ENCODE data around the gene TTLL11. TPM values are rescaled to one million over a fixed set of nuclear protein-coding genes. Genes with fewer than 3 reads are reported as not detected.
"Not testable (repeated sequence)": the region's sequence is repeated elsewhere in the genome, so short reads cannot be mapped to it uniquely, and the experiment has no call there.

The TTLL11 gene
- polyA plus RNA-seq, 1 donor (not counting 4 experiments of a cell fraction or from before 2014, with no cell fraction given), result 8.0 TPM

DNA sequence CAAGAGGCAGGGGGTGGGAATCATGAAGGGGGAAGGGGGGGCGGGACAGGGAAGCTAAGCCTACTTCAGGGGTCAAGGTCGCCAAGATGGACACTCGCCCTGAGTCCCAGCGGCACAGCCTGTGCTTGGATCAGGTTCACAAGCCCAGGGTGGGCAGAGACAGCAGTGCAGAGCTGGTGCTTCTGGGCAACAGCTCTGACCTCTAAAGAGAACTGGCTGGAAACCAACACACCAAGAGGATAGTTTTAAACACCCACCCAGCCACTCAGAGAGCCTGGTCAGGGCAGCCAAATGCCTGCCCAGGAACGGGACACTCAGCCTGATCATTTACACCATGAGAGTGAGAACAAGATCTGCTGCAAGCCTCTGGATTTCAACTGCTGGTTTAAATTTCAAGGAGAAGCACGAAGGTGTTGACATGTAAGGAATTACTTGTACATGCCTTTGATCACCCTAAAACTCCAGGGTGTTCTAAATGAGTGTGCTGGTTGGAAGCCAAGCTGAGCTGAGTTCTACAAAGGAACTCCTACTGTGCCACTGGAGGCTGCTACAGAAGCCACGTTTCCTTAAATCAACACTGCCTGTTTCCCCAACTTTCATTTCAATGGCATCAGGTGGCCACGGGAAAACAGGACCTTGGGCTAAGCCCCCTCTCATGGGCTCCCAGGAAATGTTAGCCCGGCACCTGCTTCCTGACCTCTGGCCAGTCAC is 91.5 kb downstream of the TTLL11 start:
- Histone ChIP-seq H2AFZ (ENCODE audit: control insufficient read depth, low read length) (no peak overlapping the region), H3K79me2 (ENCODE audit: control insufficient read depth, insufficient read depth, low read length) (no peaks in the 10 kb centered on the region), H3K9me3 (ENCODE audit: control insufficient read depth, low read depth, low read length) (no peaks in the 10 kb centered on the region), H3K4me2 (ENCODE audit: control insufficient read depth, extremely low read depth, insufficient read depth, low read depth, low read length) (no peak overlapping the region), H3K36me3 (ENCODE audit: control insufficient read depth in 2 of 2, extremely low read depth in 1 of 2, insufficient read depth in 2 of 2, low read length in 2 of 2) (no peaks in the 10 kb centered on the region), H3K27ac (ENCODE audit: control insufficient read depth, insufficient read depth, low read length) (no peak overlapping the region), H3K4me3 (ENCODE audit: control insufficient read depth in 2 of 3, extremely low read depth in 1 of 3, insufficient read depth in 2 of 3, low read depth in 1 of 3, low read length in 3 of 3) (no peak overlapping the region), H3K27me3 (ENCODE audit: control insufficient read depth, extremely low read depth, insufficient read depth, low read length) (no peaks in the 10 kb centered on the region), H4K20me1 (ENCODE audit: control insufficient read depth, extremely low read depth, insufficient read depth, low read length) (no peaks in the 10 kb centered on the region), H3K9me1 (ENCODE audit: control insufficient read depth, extremely low read depth, insufficient read depth, low read length) (no peaks in the 10 kb centered on the region), H3K4me1 (ENCODE audit: control insufficient read depth, extremely low read depth, insufficient read depth, low read length) (no peaks in the 10 kb centered on the region), H3K9ac (ENCODE audit: control insufficient read depth, extremely low read depth, insufficient read depth, low read length) (no peak overlapping the region)
- no peak for TF ChIP-seq EZH2 (IDR thresholded peaks at IDR 0.05; ENCODE audit: low read length)
- TF ChIP-seq, protein P1, sequence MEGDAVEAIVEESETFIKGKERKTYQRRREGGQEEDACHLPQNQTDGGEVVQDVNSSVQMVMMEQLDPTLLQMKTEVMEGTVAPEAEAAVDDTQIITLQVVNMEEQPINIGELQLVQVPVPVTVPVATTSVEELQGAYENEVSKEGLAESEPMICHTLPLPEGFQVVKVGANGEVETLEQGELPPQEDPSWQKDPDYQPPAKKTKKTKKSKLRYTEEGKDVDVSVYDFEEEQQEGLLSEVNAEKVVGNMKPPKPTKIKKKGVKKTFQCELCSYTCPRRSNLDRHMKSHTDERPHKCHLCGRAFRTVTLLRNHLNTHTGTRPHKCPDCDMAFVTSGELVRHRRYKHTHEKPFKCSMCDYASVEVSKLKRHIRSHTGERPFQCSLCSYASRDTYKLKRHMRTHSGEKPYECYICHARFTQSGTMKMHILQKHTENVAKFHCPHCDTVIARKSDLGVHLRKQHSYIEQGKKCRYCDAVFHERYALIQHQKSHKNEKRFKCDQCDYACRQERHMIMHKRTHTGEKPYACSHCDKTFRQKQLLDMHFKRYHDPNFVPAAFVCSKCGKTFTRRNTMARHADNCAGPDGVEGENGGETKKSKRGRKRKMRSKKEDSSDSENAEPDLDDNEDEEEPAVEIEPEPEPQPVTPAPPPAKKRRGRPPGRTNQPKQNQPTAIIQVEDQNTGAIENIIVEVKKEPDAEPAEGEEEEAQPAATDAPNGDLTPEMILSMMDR (optimal IDR thresholded peaks at IDR 0.05 in 1 of 3, IDR thresholded peaks at IDR 0.05 in 1 of 3, conservative IDR thresholded peaks at IDR 0.05 in 1 of 3; ENCODE audit: extremely low read depth in 1 of 3, insufficient read depth in 2 of 3, low read length in 3 of 3), result no peak
- no peak for FAIRE-seq
- DNase-seq (ENCODE audit: low read depth, low spot score), result no peak
- dilution Hi-C loops (cut with MboI; ENCODE audit: extremely low pct_ligation_motif_present, low sequenced_read_pairs), result no loop called here

DNA sequence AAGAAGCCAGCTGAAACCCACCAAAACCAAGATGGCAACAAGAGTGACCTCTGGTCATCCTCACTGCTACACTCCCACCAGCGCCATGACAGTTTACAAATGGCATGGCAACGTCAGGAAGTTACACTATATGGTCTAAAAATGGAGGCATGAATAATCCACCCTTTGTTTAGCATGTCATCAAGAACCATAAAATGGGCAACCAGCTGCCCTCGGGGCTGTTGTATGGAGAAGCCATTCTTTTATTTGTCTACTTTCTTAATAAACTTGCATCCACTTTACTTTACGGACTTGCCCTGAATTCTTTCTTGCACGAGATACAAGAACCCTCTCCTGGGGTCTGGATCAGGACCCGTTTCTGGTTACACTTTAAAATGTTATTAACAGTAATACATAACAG is 92.6 kb downstream of the TTLL11 start:
- H3K9me3 ChIP-seq (ENCODE audit: control insufficient read depth, low read depth, low read length); H3K27ac ChIP-seq (ENCODE audit: control insufficient read depth, insufficient read depth, low read length); H2AFZ ChIP-seq (ENCODE audit: control insufficient read depth, low read length); DNase-seq (ENCODE audit: low read depth, low spot score); H4K20me1 ChIP-seq (ENCODE audit: control insufficient read depth, extremely low read depth, insufficient read depth, low read length); H3K4me1 ChIP-seq (ENCODE audit: control insufficient read depth, extremely low read depth, insufficient read depth, low read length); H3K79me2 ChIP-seq (ENCODE audit: control insufficient read depth, insufficient read depth, low read length); H3K9me1 ChIP-seq (ENCODE audit: control insufficient read depth, extremely low read depth, insufficient read depth, low read length); FAIRE-seq; H3K36me3 ChIP-seq (ENCODE audit: control insufficient read depth in 2 of 2, extremely low read depth in 1 of 2, insufficient read depth in 2 of 2, low read length in 2 of 2); H3K9ac ChIP-seq (ENCODE audit: control insufficient read depth, extremely low read depth, insufficient read depth, low read length); H3K4me2 ChIP-seq (ENCODE audit: control insufficient read depth, extremely low read depth, insufficient read depth, low read depth, low read length); H3K4me3 ChIP-seq (ENCODE audit: control insufficient read depth in 2 of 3, extremely low read depth in 1 of 3, insufficient read depth in 2 of 3, low read depth in 1 of 3, low read length in 3 of 3); dilution Hi-C loops (cut with MboI; ENCODE audit: extremely low pct_ligation_motif_present, low sequenced_read_pairs); H3K27me3 ChIP-seq (ENCODE audit: control insufficient read depth, extremely low read depth, insufficient read depth, low read length): not testable (repeated sequence)

DNA sequence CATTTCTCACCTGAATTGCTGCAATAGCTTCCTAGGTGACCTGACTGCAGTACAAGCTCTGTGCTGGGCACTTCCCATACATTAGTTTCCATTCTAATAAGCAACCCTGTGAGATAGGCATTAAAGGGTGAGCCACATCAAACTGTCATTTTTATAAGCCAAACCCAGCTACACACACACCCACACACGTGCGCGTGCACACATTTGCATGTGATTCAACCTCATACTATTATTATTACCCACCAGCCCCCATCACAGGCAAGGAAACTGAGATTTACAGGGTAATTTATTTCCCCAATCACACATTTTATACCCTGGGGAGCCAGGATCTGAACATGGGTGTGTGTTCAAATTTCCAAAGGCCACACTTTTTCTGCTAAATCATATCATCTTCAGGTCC is 93.6 kb downstream of the TTLL11 start:
- no peaks in the 10 kb centered on the region for H3K27me3 ChIP-seq (ENCODE audit: control insufficient read depth, extremely low read depth, insufficient read depth, low read length)
- DNase-seq (ENCODE audit: low read depth, low spot score) (no peak), FAIRE-seq (no peak)
- H4K20me1 ChIP-seq (ENCODE audit: control insufficient read depth, extremely low read depth, insufficient read depth, low read length), result no peaks in the 10 kb centered on the region
- H3K4me2 ChIP-seq (ENCODE audit: control insufficient read depth, extremely low read depth, insufficient read depth, low read depth, low read length), result no peak overlapping the region
- H3K79me2 ChIP-seq (ENCODE audit: control insufficient read depth, insufficient read depth, low read length), result no peaks in the 10 kb centered on the region
- dilution Hi-C loops (cut with MboI; ENCODE audit: extremely low pct_ligation_motif_present, low sequenced_read_pairs), result no loop called here
- no peaks in the 10 kb centered on the region for H3K9me1 ChIP-seq (ENCODE audit: control insufficient read depth, extremely low read depth, insufficient read depth, low read length)
- H3K4me3 ChIP-seq (ENCODE audit: control insufficient read depth in 2 of 3, extremely low read depth in 1 of 3, insufficient read depth in 2 of 3, low read depth in 1 of 3, low read length in 3 of 3), result no peak overlapping the region
- no peak overlapping the region for H3K27ac ChIP-seq (ENCODE audit: control insufficient read depth, insufficient read depth, low read length)
- H3K9ac ChIP-seq (ENCODE audit: control insufficient read depth, extremely low read depth, insufficient read depth, low read length), result no peak overlapping the region
- H3K4me1 ChIP-seq (ENCODE audit: control insufficient read depth, extremely low read depth, insufficient read depth, low read length), result no peaks in the 10 kb centered on the region
- no peak overlapping the region for H2AFZ ChIP-seq (ENCODE audit: control insufficient read depth, low read length)
- H3K36me3 ChIP-seq (ENCODE audit: control insufficient read depth in 2 of 2, extremely low read depth in 1 of 2, insufficient read depth in 2 of 2, low read length in 2 of 2), result no peaks in the 10 kb centered on the region
- no peaks in the 10 kb centered on the region for H3K9me3 ChIP-seq (ENCODE audit: control insufficient read depth, low read depth, low read length)
- TF ChIP-seq, protein P1 (optimal IDR thresholded peaks at IDR 0.05 in 1 of 3, IDR thresholded peaks at IDR 0.05 in 1 of 3, conservative IDR thresholded peaks at IDR 0.05 in 1 of 3; ENCODE audit: extremely low read depth in 1 of 3, insufficient read depth in 2 of 3, low read length in 3 of 3), result no peak
- TF ChIP-seq EZH2 (IDR thresholded peaks at IDR 0.05; ENCODE audit: low read length), result no peak

All from keratinocyte (primary cell).